Fibroblast of lung (primary cell): ENCODE measurements around the gene BAG5.

ENCODE experiments used
- EZH2 ChIP-seq: IDR thresholded peaks from 2 replicates; pipeline ENCODE4 v1.5.1; 2012; ENCODE audit warnings: low read length, control low read depth, mild to moderate bottlenecking; ENCODE audit errors: missing control alignments
- TF ChIP-seq, protein P1 (sequence below), 2 donors: IDR thresholded peaks in 1 of 2; conservative IDR thresholded peaks in 1 of 2; 1 replicate in 1 of 2; 2 replicates in 1 of 2; pipeline ENCODE4 v1.5.1; 2011 to 2012; ENCODE audit warnings: low read length in 2 of 2, control low read depth in 1 of 2, inconsistent platforms in 1 of 2, low read depth in 1 of 2, mild to moderate bottlenecking in 1 of 2

DNA sequence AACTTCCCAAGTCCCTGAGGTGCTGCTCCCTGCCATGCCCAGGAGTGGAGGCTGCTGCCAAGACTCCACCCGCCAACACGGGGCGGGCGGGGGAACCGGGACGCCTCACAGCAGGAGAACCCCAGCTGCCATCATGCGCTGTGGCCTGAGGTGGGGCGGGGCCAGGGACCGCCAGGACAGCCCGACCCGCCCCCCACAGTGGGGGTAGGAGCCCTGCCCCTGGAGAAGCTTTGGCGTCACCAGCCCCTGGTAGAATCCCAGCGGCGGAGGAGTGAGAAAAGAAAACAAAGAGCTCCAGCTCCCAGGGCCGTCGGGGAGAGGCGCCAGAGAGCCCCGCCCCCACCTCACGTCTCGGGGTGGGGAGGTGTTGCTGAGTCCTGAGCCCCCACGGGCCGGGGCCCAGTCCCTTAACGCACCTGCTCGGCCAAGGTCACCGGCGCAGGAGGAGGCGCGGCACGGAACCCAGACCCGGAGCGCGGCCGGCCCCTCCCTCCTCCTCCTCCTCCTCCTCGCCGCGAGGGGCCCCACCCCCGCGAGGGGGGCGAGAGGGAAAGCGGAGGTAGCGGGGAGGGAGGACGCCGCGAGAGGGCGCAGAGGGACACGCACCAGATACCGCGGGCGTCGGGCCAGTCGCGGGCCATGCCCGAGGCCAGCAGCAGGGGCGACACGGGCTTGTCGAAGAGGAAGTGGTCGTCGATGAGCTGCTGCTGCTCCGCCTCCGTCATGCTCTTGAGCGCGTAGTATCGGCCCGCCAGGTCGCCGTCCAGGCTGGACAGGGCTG is 41.6 kb downstream of the BAG5 start:
- TF ChIP-seq, protein P1, sequence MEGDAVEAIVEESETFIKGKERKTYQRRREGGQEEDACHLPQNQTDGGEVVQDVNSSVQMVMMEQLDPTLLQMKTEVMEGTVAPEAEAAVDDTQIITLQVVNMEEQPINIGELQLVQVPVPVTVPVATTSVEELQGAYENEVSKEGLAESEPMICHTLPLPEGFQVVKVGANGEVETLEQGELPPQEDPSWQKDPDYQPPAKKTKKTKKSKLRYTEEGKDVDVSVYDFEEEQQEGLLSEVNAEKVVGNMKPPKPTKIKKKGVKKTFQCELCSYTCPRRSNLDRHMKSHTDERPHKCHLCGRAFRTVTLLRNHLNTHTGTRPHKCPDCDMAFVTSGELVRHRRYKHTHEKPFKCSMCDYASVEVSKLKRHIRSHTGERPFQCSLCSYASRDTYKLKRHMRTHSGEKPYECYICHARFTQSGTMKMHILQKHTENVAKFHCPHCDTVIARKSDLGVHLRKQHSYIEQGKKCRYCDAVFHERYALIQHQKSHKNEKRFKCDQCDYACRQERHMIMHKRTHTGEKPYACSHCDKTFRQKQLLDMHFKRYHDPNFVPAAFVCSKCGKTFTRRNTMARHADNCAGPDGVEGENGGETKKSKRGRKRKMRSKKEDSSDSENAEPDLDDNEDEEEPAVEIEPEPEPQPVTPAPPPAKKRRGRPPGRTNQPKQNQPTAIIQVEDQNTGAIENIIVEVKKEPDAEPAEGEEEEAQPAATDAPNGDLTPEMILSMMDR (conservative IDR thresholded peaks at IDR 0.05 in 1 of 2, IDR thresholded peaks at IDR 0.05 in 1 of 2; ENCODE audit: low read depth in 1 of 2, low read length in 2 of 2) = peak in 1 of 2 donors; percentile 48
- no peak for TF ChIP-seq EZH2
